Ovary (tissue), 3 donors: ENCODE data around the gene NTRK2.

ENCODE experiments used
- CTCF ChIP-seq, 3 donors: fragments of 450-650 bp in 2 of 3; fragments of 200-600 bp in 1 of 3; IDR thresholded peaks; one replicate each; pipeline versions ENCODE4 v1.5.1 to v1.8.0; 2016 to 2022; ENCODE audit warnings: antibody characterized with exemption in 3 of 3, mild to moderate bottlenecking in 1 of 3
- POLR2A ChIP-seq: fragments of 450-650 bp; IDR thresholded peaks from one replicate; pipeline ENCODE4 v1.6.1; 2017; ENCODE audit warnings: antibody characterized with exemption, mild to moderate bottlenecking, moderate library complexity
- donor health status: DM: no; HTN: no; CAD: no.

GRCh38 chr9:84845956-84846900, 176.7 kb downstream of the NTRK2 start:
- no peak for TF ChIP-seq POLR2A
- no peak for TF ChIP-seq CTCF (IDR thresholded peaks at IDR 0.05)
